ENCODE results near the gene VPS33A. TPM values are rescaled to one million over a fixed set of nuclear protein-coding genes. Genes with fewer than 3 reads are reported as not detected.
A peak's percentile ranks its signal among the peaks of the same experiment; 100 is the strongest.
"Not testable (repeated sequence)": the region's sequence is repeated elsewhere in the genome, so short reads cannot be mapped to it uniquely, and the experiment has no call there.

Gene VPS33A
- polyA plus RNA-seq, 1 experiment = 22.7 TPM

DNA sequence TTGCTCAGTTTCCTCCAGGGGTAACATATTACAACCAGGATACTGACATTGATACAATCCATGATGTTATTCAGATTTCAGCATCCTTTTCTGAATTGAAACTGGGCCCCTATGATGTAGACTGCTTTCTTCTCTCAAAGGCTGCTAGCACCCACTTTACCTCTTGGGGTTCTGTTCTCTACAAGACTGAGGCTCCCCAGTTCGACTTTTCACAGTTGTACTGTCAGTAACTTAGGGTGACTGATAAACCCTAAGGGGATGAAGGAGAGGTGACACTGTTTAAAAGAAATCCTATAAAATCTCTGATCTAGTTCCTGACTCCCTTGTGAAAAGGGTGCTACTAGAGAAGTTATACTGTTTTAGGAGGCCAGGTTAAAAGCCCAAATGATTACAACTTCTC is 818 bp downstream of the VPS33A start:
- POLR2A ChIA-PET = no interaction called here
- peak overlapping the region; percentile 93 for H3K4me3 ChIP-seq (ENCODE audit: low read depth, low read length)

DNA sequence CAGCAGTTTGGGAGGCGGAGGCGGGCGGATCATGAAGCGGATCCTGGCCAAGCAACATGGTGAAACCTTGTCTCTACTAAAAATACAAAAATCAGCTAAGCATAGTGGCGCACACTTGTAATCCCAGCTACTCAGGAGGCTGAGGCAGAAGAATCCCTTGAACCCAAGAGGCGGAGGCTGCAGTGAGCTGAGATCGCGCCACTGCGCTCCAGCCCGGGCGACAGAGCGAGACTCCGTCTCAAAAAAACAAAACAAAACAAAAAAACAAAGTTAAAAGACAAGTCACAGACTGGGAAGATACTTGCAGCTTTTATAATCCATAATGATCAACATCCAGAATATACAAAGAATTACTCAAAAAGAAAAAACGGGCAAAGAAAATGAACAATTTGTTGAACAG is 5.6 kb downstream of the VPS33A start:
- DNase-seq (ENCODE audit: low read depth, low spot score); CTCF ChIA-PET; H3K27me3 ChIP-seq (ENCODE audit: control insufficient read depth, insufficient read depth, low read length); H3K4me3 ChIP-seq (ENCODE audit: low read depth, low read length); H3K27ac ChIP-seq (ENCODE audit: low read depth, low read length); POLR2A ChIA-PET; H3K9me3 ChIP-seq (ENCODE audit: control insufficient read depth, insufficient read depth, low read length): not testable (repeated sequence)

More for the DNA sequence above, 818 bp downstream of the VPS33A start:
- no peak for DNase-seq (ENCODE audit: low read depth, low spot score)
- CTCF ChIA-PET = no interaction called here
- TF ChIP-seq, protein P1, sequence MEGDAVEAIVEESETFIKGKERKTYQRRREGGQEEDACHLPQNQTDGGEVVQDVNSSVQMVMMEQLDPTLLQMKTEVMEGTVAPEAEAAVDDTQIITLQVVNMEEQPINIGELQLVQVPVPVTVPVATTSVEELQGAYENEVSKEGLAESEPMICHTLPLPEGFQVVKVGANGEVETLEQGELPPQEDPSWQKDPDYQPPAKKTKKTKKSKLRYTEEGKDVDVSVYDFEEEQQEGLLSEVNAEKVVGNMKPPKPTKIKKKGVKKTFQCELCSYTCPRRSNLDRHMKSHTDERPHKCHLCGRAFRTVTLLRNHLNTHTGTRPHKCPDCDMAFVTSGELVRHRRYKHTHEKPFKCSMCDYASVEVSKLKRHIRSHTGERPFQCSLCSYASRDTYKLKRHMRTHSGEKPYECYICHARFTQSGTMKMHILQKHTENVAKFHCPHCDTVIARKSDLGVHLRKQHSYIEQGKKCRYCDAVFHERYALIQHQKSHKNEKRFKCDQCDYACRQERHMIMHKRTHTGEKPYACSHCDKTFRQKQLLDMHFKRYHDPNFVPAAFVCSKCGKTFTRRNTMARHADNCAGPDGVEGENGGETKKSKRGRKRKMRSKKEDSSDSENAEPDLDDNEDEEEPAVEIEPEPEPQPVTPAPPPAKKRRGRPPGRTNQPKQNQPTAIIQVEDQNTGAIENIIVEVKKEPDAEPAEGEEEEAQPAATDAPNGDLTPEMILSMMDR (IDR thresholded peaks at IDR 0.05; ENCODE audit: low read depth, low read length) = no peak
- no peaks in the 10 kb centered on the region for H3K27me3 ChIP-seq (ENCODE audit: control insufficient read depth, insufficient read depth, low read length)
- peaks cover 3% of the 10 kb centered on the region; the same call in 1 of the 2 replicates for H3K9me3 ChIP-seq (ENCODE audit: control insufficient read depth, insufficient read depth, low read length)
- peak overlapping the region; percentile 84 for H3K27ac ChIP-seq (ENCODE audit: low read depth, low read length)

DNA sequence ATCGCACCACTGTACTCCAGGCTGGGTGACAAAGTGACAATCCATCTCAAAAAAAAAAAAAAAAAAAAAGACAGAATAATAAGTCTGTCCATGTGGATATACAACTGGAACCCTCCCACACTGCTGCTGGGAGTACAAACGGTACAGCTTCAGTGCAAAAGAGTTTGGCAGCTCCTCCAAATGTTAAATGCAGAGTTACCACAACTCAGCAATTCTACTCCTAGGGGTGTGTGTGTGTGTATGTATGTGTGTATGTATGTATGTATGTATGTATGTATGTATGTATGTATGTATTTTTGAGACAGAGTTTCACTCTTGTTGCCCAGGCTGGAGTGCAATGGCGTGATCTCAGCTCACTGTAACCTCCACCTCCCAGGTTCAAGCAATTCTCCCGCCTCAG is 7.4 kb downstream of the VPS33A start:
- CTCF ChIA-PET; POLR2A ChIA-PET; DNase-seq (ENCODE audit: low read depth, low spot score); H3K9me3 ChIP-seq (ENCODE audit: control insufficient read depth, insufficient read depth, low read length); H3K4me3 ChIP-seq (ENCODE audit: low read depth, low read length); H3K27me3 ChIP-seq (ENCODE audit: control insufficient read depth, insufficient read depth, low read length); H3K27ac ChIP-seq (ENCODE audit: low read depth, low read length): not testable (repeated sequence)

DNA sequence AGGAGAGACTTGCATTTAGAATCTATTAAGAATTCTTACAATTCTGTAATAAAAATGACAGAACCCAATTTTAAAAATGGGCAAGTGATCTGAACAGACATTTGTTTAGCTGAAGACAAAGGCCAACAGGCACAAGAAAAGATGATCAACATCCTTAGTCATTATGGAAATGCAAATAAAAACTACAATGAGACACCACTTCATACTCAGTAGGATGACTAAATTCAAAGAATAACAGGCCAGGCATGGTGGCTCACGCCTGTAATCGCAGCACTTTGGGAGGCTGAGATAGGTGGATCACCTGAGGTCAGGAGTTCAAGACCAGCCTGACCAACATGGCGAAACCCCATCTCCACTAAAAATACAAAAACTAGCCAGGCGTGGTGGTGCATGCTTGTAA is 7.8 kb downstream of the VPS33A start:
- H3K9me3 ChIP-seq (ENCODE audit: control insufficient read depth, insufficient read depth, low read length); H3K4me3 ChIP-seq (ENCODE audit: low read depth, low read length); H3K27me3 ChIP-seq (ENCODE audit: control insufficient read depth, insufficient read depth, low read length); DNase-seq (ENCODE audit: low read depth, low spot score); CTCF ChIA-PET; POLR2A ChIA-PET; H3K27ac ChIP-seq (ENCODE audit: low read depth, low read length): not testable (repeated sequence)

DNA sequence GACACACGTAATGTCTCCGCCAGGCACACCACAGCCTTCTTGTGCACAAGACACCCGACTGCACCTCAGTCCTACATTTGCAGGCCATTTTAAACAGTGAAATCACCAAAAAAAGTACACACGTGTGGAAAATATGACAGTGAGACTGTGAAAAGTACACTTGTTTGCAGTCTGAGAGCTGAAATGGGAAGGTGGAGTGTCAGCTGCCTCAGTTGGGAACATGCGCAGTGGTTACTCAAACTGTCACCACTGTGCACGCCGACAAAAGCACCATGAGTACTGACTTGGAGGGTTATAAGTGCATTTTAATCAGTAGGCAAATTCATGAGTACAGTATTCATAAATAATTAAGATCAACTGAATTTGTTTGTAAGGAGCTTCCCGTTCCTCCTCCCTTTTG is 15.8 kb downstream of the VPS33A start:
- CTCF ChIA-PET = interaction anchor here (0.5 kb wide), 1 partner anchor 39 kb away, joined by 6 read pairs; no protein-coding TSS in a partner anchor
- DNase-seq (ENCODE audit: low read depth, low spot score) = no peak
- POLR2A ChIA-PET = no interaction called here
- Histone ChIP-seq H3K27ac (ENCODE audit: low read depth, low read length) (no peak overlapping the region), H3K4me3 (ENCODE audit: low read depth, low read length) (no peak overlapping the region), H3K27me3 (ENCODE audit: control insufficient read depth, insufficient read depth, low read length) (no peaks in the 10 kb centered on the region), H3K9me3 (ENCODE audit: control insufficient read depth, insufficient read depth, low read length) (no peaks in the 10 kb centered on the region; the same call in 1 of the 2 replicates)
- TF ChIP-seq, protein P1 (IDR thresholded peaks at IDR 0.05; ENCODE audit: low read depth, low read length) = no peak

DNA sequence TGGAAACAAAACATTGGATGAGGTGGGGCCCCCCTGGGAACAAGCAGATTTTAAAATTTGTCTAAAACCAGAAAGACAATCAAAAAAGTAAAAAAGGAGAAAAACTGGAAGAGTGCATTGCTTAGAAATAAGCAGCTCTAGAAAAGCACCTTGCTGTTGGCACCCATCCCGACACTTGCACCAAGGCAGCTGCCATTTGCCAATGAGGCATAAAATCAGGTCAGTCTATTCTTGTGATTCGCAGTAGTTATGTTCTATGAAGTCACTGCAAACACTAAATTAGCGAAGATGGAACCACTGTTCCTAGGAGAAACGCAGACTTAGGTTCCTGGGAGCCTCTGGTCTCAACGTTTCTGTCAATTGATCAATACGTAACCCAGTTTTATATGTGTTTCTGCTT is 16.2 kb downstream of the VPS33A start:
- ChIA-PET CTCF (no interaction called here), POLR2A (no interaction called here)
- TF ChIP-seq, protein P1 (IDR thresholded peaks at IDR 0.05; ENCODE audit: low read depth, low read length) = no peak
- no peak for DNase-seq (ENCODE audit: low read depth, low spot score)
- no peak overlapping the region for H3K4me3 ChIP-seq (ENCODE audit: low read depth, low read length)
- no peaks in the 10 kb centered on the region; the same call in 1 of the 2 replicates for H3K9me3 ChIP-seq (ENCODE audit: control insufficient read depth, insufficient read depth, low read length)
- no peak overlapping the region for H3K27ac ChIP-seq (ENCODE audit: low read depth, low read length)
- H3K27me3 ChIP-seq (ENCODE audit: control insufficient read depth, insufficient read depth, low read length) = no peaks in the 10 kb centered on the region

DNA sequence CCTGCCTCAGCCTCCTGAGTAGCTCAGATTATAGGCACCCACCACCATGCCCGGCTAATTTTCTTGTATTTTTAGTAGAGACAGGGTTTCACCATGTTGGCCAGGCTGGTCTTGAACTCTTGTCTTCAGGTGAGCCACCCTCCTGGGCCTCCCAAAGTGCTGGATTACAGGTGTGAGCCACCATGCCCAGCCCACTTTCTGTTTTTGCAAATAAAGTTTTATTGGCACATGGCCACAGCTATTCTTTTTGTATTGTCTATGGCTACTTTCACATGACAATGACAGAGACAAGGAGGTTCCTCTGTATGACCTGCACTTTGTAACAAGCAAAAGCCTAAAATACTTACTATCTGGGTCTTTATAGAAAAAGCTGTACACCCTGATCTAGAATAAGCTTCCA is 20.7 kb downstream of the VPS33A start:
- TF ChIP-seq, protein P1 (IDR thresholded peaks at IDR 0.05; ENCODE audit: low read depth, low read length) = no peak
- ChIA-PET CTCF (no interaction called here), POLR2A (interaction anchor here (0.7 kb wide), 1 partner anchor 23 kb away, joined by 3 read pairs; no protein-coding TSS in a partner anchor)
- Histone ChIP-seq H3K27ac (ENCODE audit: low read depth, low read length) (no peak overlapping the region), H3K27me3 (ENCODE audit: control insufficient read depth, insufficient read depth, low read length) (no peaks in the 10 kb centered on the region), H3K4me3 (ENCODE audit: low read depth, low read length) (no peak overlapping the region), H3K9me3 (ENCODE audit: control insufficient read depth, insufficient read depth, low read length) (no peaks in the 10 kb centered on the region)
- no peak for DNase-seq (ENCODE audit: low read depth, low spot score)

Data from AG04450 (cell line).